CD4-positive, alpha-beta memory T cell (primary cell): ENCODE results near the gene MED9. TPM values are rescaled to one million over a fixed set of nuclear protein-coding genes. Genes with fewer than 3 reads are reported as not detected.

Experiments used
- CTCF ChIA-PET: fragments of 350-600 bp; sonication (Branson Sonifier 250); formaldehyde crosslinking; loops from one replicate; lab custom pipeline; 2021; ENCODE audit warnings: inconsistent platforms; ENCODE audit not compliant: partially characterized antibody; lab: Charles Lee
- POLR2A ChIA-PET: fragments of 350-600 bp; sonication (Branson Sonifier 250); formaldehyde crosslinking; loops from one replicate; lab custom pipeline; 2021; ENCODE audit not compliant: partially characterized antibody; lab: Charles Lee
- DNase-seq, 5 donors: peaks; one replicate each; pipeline versions ENCODE4 v3.0.0 to v3.0.0-alpha.2; 2020 to 2022; ENCODE audit warnings: mixed read lengths in 1 of 5
- H3K27ac ChIP-seq: one replicate; pipeline ENCODE4 v1.7.0; 2013; ENCODE audit warnings: low read depth, low read length
- H3K27me3 ChIP-seq: 2 replicates; pipeline ENCODE4 v1.7.0; 2013; ENCODE audit warnings: mild to moderate bottlenecking, low read length, moderate library complexity; ENCODE audit not compliant: insufficient read depth
- H3K36me3 ChIP-seq: 2 replicates; pipeline ENCODE4 v1.7.0; 2013; ENCODE audit warnings: mild to moderate bottlenecking, low read length, moderate library complexity; ENCODE audit not compliant: insufficient read depth
- H3K4me1 ChIP-seq: 2 replicates; pipeline ENCODE4 v1.7.0; 2013; ENCODE audit warnings: mild to moderate bottlenecking, low read length, moderate library complexity; ENCODE audit not compliant: insufficient read depth
- H3K4me3 ChIP-seq, 2 donors: one replicate each; pipeline ENCODE4 v1.7.0; 2013; ENCODE audit warnings: low read length in 2 of 2, mild to moderate bottlenecking in 1 of 2
- H3K9me3 ChIP-seq, 2 donors: one replicate each; pipeline ENCODE4 v1.7.0; 2013; ENCODE audit warnings: low read length in 2 of 2, control low read depth in 1 of 2; ENCODE audit not compliant: control insufficient read depth in 1 of 2
- H3K27ac Mint-ChIP-seq, 7 donors: one replicate each; pipeline ENCODE4 v1.8.0; 2020 to 2021; ENCODE audit warnings: mixed read lengths in 7 of 7, mild to moderate bottlenecking in 6 of 7, inconsistent platforms in 3 of 7, moderate library complexity in 3 of 7
- H3K27me3 Mint-ChIP-seq, 2 donors: one replicate each; pipeline ENCODE4 v1.8.0; 2020 to 2021; ENCODE audit warnings: mixed read lengths in 2 of 2
- H3K36me3 Mint-ChIP-seq, 2 donors: one replicate each; pipeline ENCODE4 v1.8.0; 2020 to 2021; ENCODE audit warnings: mixed read lengths in 2 of 2, inconsistent platforms in 1 of 2, mild to moderate bottlenecking in 1 of 2
- H3K4me1 Mint-ChIP-seq, 4 donors: one replicate each; pipeline ENCODE4 v1.8.0; 2020 to 2021; ENCODE audit warnings: mixed read lengths in 4 of 4, mild to moderate bottlenecking in 1 of 4
- H3K4me3 Mint-ChIP-seq, 8 donors: one replicate each; pipeline ENCODE4 v1.8.0; 2020 to 2021; ENCODE audit warnings: mixed read lengths in 8 of 8, mild to moderate bottlenecking in 7 of 8, moderate library complexity in 6 of 8, inconsistent platforms in 3 of 8
- H3K9me3 Mint-ChIP-seq, 8 donors: one replicate each; pipeline ENCODE4 v1.8.0; 2020 to 2021; ENCODE audit warnings: mixed read lengths in 8 of 8, mild to moderate bottlenecking in 5 of 8, inconsistent platforms in 3 of 8, moderate library complexity in 1 of 8
- intact Hi-C: fragments of 100-400 bp; cut with micrococcal nuclease; formaldehyde crosslinking; loops from one replicate; pipeline ENCODE4 v1.15.1; 2023
- polyA plus RNA-seq, 2 donors: library from polyadenylated mRNA; unstranded; fragments of 300-500 nt; fragmentation: Illumina TruSeq; gene quantifications; one replicate each; pipeline ENCODE4 v1.2.3, GENCODE V29; 2021
- total RNA-seq, 2 experiments: library from RNA; stranded (reverse); gene quantifications; one replicate each; pipeline ENCODE4 v1.2.3, GENCODE V29; 2021

The MED9 gene
- total and polyA plus RNA-seq, 4 experiments from 2014 or later: 9.3 to 18.9 (median 16.9) TPM

GRCh38 chr17:17525311-17525710 is 48.5 kb downstream of the MED9 start:
- ChIA-PET CTCF (interaction anchor here (0.6 to 1.4 kb wide), 2 partner anchors 89 to 133 kb away, joined by 3 to 4 read pairs; no protein-coding TSS in a partner anchor), POLR2A (no interaction called here)
- H3K36me3 ChIP-seq: no peaks in the 10 kb centered on the region
- Mint-ChIP-seq H3K27me3 (no peaks in the 10 kb centered on the region), H3K36me3 (no peaks in the 10 kb centered on the region), H3K9me3 (no peaks in the 10 kb centered on the region), H3K4me1 (no peaks in the 10 kb centered on the region), H3K4me3 (no peak overlapping the region), H3K27ac (no peak overlapping the region)
- intact Hi-C loops: no loop called here
- H3K27me3 ChIP-seq: no peaks in the 10 kb centered on the region
- DNase-seq: no peak
- H3K4me3 ChIP-seq: no peak overlapping the region
- H3K9me3 ChIP-seq: no peaks in the 10 kb centered on the region
- no peaks in the 10 kb centered on the region for H3K4me1 ChIP-seq
- no peak overlapping the region for H3K27ac ChIP-seq

GRCh38 chr17:17525956-17526355 is 49.2 kb downstream of the MED9 start:
- Histone ChIP-seq H3K4me1 (no peaks in the 10 kb centered on the region), H3K36me3 (no peaks in the 10 kb centered on the region), H3K4me3 (no peak overlapping the region), H3K27ac (no peak overlapping the region), H3K27me3 (no peaks in the 10 kb centered on the region), H3K9me3 (no peaks in the 10 kb centered on the region)
- H3K4me1 Mint-ChIP-seq: no peaks in the 10 kb centered on the region
- no peaks in the 10 kb centered on the region for H3K9me3 Mint-ChIP-seq
- H3K36me3 Mint-ChIP-seq: no peaks in the 10 kb centered on the region
- no peaks in the 10 kb centered on the region for H3K27me3 Mint-ChIP-seq
- no peak for DNase-seq
- POLR2A ChIA-PET: no interaction called here
- intact Hi-C loops: no loop called here
- H3K27ac Mint-ChIP-seq: no peak overlapping the region
- H3K4me3 Mint-ChIP-seq: no peak overlapping the region
- CTCF ChIA-PET: no interaction called here

DNA sequence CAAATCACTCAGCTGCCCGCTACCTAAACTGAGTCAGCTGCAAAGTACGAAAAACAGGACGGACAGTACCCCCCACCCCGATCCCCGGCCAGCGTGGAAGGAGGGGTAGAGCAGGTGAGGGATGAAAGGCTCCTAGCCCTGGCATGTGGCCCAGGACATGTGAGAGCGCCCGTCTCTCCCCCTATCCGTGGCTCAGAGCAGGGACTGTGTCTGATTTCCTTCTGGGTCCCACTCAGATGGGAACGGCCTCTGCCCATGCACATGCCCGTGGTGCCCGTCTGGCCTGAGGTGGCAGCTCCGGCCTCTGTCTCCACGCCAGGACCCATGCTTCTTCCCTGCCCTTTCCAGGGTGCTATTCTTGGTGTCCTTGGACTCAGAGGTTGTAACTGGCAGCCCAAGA is 49.6 kb downstream of the MED9 start:
- no peaks in the 10 kb centered on the region for H3K27me3 ChIP-seq
- no peak overlapping the region for H3K27ac ChIP-seq
- intact Hi-C loops: no loop called here
- no peaks in the 10 kb centered on the region for H3K9me3 ChIP-seq
- no peak overlapping the region for H3K4me3 Mint-ChIP-seq
- no peaks in the 10 kb centered on the region for H3K27me3 Mint-ChIP-seq
- H3K4me1 Mint-ChIP-seq: no peaks in the 10 kb centered on the region
- H3K4me3 ChIP-seq: no peak overlapping the region
- DNase-seq: no peak
- POLR2A ChIA-PET: no interaction called here
- CTCF ChIA-PET: no interaction called here
- H3K36me3 ChIP-seq: no peaks in the 10 kb centered on the region
- H3K4me1 ChIP-seq: no peaks in the 10 kb centered on the region
- H3K36me3 Mint-ChIP-seq: no peaks in the 10 kb centered on the region
- no peaks in the 10 kb centered on the region for H3K9me3 Mint-ChIP-seq
- H3K27ac Mint-ChIP-seq: no peak overlapping the region

GRCh38 chr17:17527534-17527933 is 50.7 kb downstream of the MED9 start:
- intact Hi-C loops: no loop called here
- Histone ChIP-seq H3K4me1 (no peaks in the 10 kb centered on the region), H3K36me3 (no peaks in the 10 kb centered on the region), H3K4me3 (no peak overlapping the region), H3K9me3 (no peaks in the 10 kb centered on the region), H3K27ac (no peak overlapping the region), H3K27me3 (no peaks in the 10 kb centered on the region)
- CTCF ChIA-PET: interaction anchor here (1.2 kb wide), 2 partner anchors 11 to 173 kb away, joined by 3 to 5 read pairs; no protein-coding TSS in a partner anchor
- DNase-seq: no peak
- POLR2A ChIA-PET: no interaction called here
- no peak overlapping the region for H3K27ac Mint-ChIP-seq
- no peak overlapping the region for H3K4me3 Mint-ChIP-seq
- no peaks in the 10 kb centered on the region for H3K9me3 Mint-ChIP-seq
- H3K27me3 Mint-ChIP-seq: no peaks in the 10 kb centered on the region
- no peaks in the 10 kb centered on the region for H3K36me3 Mint-ChIP-seq
- H3K4me1 Mint-ChIP-seq: no peaks in the 10 kb centered on the region

GRCh38 chr17:17527956-17528500 is 51.2 kb downstream of the MED9 start:
- Histone ChIP-seq H3K9me3 (no peaks in the 10 kb centered on the region), H3K4me1 (no peaks in the 10 kb centered on the region), H3K36me3 (no peaks in the 10 kb centered on the region), H3K27ac (no peak overlapping the region), H3K4me3 (no peak overlapping the region), H3K27me3 (no peaks in the 10 kb centered on the region)
- Mint-ChIP-seq H3K4me1 (no peaks in the 10 kb centered on the region), H3K27me3 (no peaks in the 10 kb centered on the region), H3K27ac (no peak overlapping the region), H3K36me3 (no peaks in the 10 kb centered on the region), H3K9me3 (no peaks in the 10 kb centered on the region), H3K4me3 (no peak overlapping the region)
- CTCF ChIA-PET: interaction anchor here (1.2 kb wide), 2 partner anchors 12 to 173 kb away, joined by 3 to 5 read pairs; no protein-coding TSS in a partner anchor
- intact Hi-C loops: no loop called here
- POLR2A ChIA-PET: no interaction called here
- no peak for DNase-seq

- H3K36me3 ChIP-seq: no peaks in the 10 kb centered on the region
- H3K4me1 Mint-ChIP-seq: no peaks in the 10 kb centered on the region
- H3K27ac ChIP-seq: no peak overlapping the region
- no peaks in the 10 kb centered on the region for H3K27me3 Mint-ChIP-seq
- no peaks in the 10 kb centered on the region for H3K27me3 ChIP-seq
- DNase-seq: no peak
- no peak overlapping the region for H3K4me3 Mint-ChIP-seq
- no peaks in the 10 kb centered on the region for H3K36me3 Mint-ChIP-seq
- H3K9me3 ChIP-seq: no peaks in the 10 kb centered on the region
- no peak overlapping the region for H3K27ac Mint-ChIP-seq
- H3K4me3 ChIP-seq: no peak overlapping the region
- H3K4me1 ChIP-seq: no peaks in the 10 kb centered on the region
- H3K9me3 Mint-ChIP-seq: no peaks in the 10 kb centered on the region
- intact Hi-C loops: no loop called here
- ChIA-PET CTCF (no interaction called here), POLR2A (no interaction called here)
Measured at GRCh38 chr17:17528696-17529652, 52.2 kb downstream of the MED9 start.

DNA sequence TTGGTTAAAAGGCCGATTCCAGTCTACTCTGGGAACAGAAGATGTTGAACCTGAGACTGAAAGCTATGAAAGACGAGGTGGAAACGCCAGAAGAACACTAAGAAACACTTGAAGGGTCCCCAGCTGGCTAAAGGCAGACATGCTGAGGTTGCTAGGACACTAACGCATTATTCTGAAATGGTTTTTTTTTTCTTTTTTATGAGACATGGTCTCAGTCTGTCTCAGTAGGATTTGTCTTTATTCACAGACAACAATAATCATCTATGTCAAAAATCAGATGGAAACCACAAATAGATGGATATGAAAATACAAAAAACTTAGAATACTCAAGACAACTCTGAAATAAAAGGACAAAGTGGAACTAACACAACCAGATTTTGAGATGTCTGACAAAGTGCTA is 54.4 kb downstream of the MED9 start:
- H3K4me3 ChIP-seq: no peak overlapping the region
- H3K27me3 ChIP-seq: no peaks in the 10 kb centered on the region
- Mint-ChIP-seq H3K4me1 (peaks cover 0 to 1% (median 0%) of the 10 kb centered on the region in 4 donors), H3K9me3 (no peaks in the 10 kb centered on the region), H3K27me3 (no peaks in the 10 kb centered on the region), H3K27ac (no peak overlapping the region), H3K4me3 (no peak overlapping the region), H3K36me3 (no peaks in the 10 kb centered on the region)
- no peaks in the 10 kb centered on the region for H3K9me3 ChIP-seq
- no peak overlapping the region for H3K27ac ChIP-seq
- no peaks in the 10 kb centered on the region for H3K36me3 ChIP-seq
- ChIA-PET CTCF (interaction anchor here (0.9 kb wide), 1 partner anchor 66 kb away, joined by 3 read pairs; no protein-coding TSS in a partner anchor), POLR2A (no interaction called here)
- no peaks in the 10 kb centered on the region for H3K4me1 ChIP-seq
- no peak for DNase-seq
- intact Hi-C loops: no loop called here
